ENCODE measurements around the gene EFNA1.
"Not testable (repeated sequence)": the region's sequence is repeated elsewhere in the genome, so short reads cannot be mapped to it uniquely, and the experiment has no call there.

The EFNA1 gene

GRCh38 chr1:155116113-155116764 lies 11.4 kb upstream of the EFNA1 start:
- DNase-seq (ENCODE audit: low read depth) = no peak
- H3K4me3 ChIP-seq (ENCODE audit: control insufficient read depth, low read depth, low read length) = no peak overlapping the region
- no peak for TF ChIP-seq CTCF (IDR thresholded peaks at IDR 0.05; ENCODE audit: control insufficient read depth, insufficient read depth, low read depth, low read length, missing control alignments)

GRCh38 chr1:155117610-155118009 lies 10.1 kb upstream of the EFNA1 start:
- H3K4me3 ChIP-seq (ENCODE audit: control insufficient read depth, low read depth, low read length) = no peak overlapping the region
- no peak for DNase-seq (ENCODE audit: low read depth)
- TF ChIP-seq CTCF (IDR thresholded peaks at IDR 0.05; ENCODE audit: control insufficient read depth, insufficient read depth, low read depth, low read length, missing control alignments) = no peak

- not testable (repeated sequence) for DNase-seq (ENCODE audit: low read depth); H3K4me3 ChIP-seq (ENCODE audit: control insufficient read depth, low read depth, low read length)
Measured at GRCh38 chr1:155118090-155118489, 9.6 kb upstream of the EFNA1 start.

- no peak overlapping the region for H3K4me3 ChIP-seq (ENCODE audit: control insufficient read depth, low read depth, low read length)
- no peak for TF ChIP-seq CTCF (IDR thresholded peaks at IDR 0.05; ENCODE audit: control insufficient read depth, insufficient read depth, low read depth, low read length, missing control alignments)
- no peak for DNase-seq (ENCODE audit: low read depth)
Measured at GRCh38 chr1:155120253-155120652, 7.4 kb upstream of the EFNA1 start.

- DNase-seq (ENCODE audit: low read depth) = no peak
- no peak for TF ChIP-seq CTCF (IDR thresholded peaks at IDR 0.05; ENCODE audit: control insufficient read depth, insufficient read depth, low read depth, low read length, missing control alignments)
- no peak overlapping the region for H3K4me3 ChIP-seq (ENCODE audit: control insufficient read depth, low read depth, low read length)
Measured at GRCh38 chr1:155121249-155121648, 6.4 kb upstream of the EFNA1 start.

GRCh38 chr1:155122308-155122707 lies 5.4 kb upstream of the EFNA1 start:
- no peak overlapping the region for H3K4me3 ChIP-seq (ENCODE audit: control insufficient read depth, low read depth, low read length)
- no peak for DNase-seq (ENCODE audit: low read depth)
- no peak for TF ChIP-seq CTCF (IDR thresholded peaks at IDR 0.05; ENCODE audit: control insufficient read depth, insufficient read depth, low read depth, low read length, missing control alignments)

- DNase-seq (ENCODE audit: low read depth) = no peak
- H3K4me3 ChIP-seq (ENCODE audit: control insufficient read depth, low read depth, low read length) = no peak overlapping the region
- TF ChIP-seq CTCF (IDR thresholded peaks at IDR 0.05; ENCODE audit: control insufficient read depth, insufficient read depth, low read depth, low read length, missing control alignments) = no peak
Measured at GRCh38 chr1:155123801-155124200, 3.9 kb upstream of the EFNA1 start.

Measured in AG09309 (cell line).